Activated effector memory CD4-positive, alpha-beta T cell treated with anti-CD3 and anti-CD28 coated beads, Interleukin-2, amount 50 U/mL, for 16 hours (primary cell): ENCODE results near the gene METTL9.
"Not testable (repeated sequence)": the region's sequence is repeated elsewhere in the genome, so short reads cannot be mapped to it uniquely, and the experiment has no call there.

Experiments
- DNase-seq: peaks from one replicate; pipeline ENCODE4 v3.0.0-alpha.2; 2020

Gene METTL9

DNA sequence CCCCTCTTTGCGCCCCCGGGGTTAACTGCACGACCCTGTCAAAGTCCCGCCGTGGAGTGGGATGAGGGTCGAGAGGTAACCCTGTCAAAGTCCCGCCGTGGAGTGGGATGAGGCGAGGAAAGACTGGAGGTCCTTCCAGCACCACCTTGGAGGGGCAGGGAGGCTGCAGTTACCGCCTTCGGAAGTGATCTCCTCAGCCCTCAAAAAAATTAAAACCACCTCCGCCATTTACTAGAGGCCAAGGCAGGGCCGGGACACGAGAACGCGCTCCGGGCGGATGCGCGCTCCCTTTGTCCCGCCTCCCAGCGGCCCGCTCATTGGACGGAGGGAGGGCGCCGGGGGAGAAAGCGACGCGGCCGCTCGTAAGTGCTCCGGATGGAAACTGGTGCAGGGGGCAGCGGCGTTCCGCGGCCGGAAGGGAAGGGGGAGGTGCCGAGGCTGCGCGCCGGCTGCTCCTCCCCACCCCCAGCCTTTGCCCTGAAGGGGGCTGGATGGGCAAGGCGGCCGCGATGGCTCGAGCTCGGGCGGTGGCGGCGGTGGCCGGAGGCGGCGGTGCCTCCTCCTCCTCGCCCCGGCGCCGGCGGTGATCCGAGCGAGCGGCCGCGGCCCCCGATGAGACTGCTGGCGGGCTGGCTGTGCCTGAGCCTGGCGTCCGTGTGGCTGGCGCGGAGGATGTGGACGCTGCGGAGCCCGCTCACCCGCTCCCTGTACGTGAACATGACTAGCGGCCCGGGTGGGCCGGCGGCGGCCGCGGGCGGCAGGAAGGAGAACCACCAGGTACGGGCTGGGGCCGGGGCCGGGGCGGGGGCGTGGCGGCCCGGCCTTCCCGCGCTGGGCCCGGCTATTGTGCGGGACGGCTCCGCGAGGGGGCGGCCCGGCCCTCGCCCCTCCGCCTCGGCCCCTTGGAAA, at the start of gene METTL9:
METTL9 (plus strand) TSS at position 456 of the 909 bp plus-strand sequence; CDS start at position 613, 157 bp downstream.
- peak; percentile 98 for DNase-seq

DNA sequence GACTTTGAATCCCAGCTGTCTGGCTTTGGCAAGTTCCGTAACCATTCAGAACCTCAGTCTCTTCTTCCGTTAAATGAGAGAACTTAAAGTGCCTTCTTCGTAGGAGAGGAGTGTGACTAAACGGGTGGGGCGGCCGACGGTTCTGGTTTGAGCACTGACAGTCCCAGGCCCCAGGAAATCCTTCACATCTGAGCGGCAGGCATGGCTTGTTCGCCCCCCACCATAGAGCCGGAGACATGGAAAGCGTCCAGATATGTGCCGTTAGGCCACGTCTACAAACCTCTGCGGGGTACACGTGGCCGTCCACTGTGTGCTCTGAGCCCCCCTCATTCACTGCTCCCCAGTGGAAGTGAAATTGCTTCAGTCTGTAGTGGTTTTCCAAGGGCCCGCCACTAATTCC, 49.4 kb upstream of the METTL9 start:
- not testable (repeated sequence) for DNase-seq

DNA sequence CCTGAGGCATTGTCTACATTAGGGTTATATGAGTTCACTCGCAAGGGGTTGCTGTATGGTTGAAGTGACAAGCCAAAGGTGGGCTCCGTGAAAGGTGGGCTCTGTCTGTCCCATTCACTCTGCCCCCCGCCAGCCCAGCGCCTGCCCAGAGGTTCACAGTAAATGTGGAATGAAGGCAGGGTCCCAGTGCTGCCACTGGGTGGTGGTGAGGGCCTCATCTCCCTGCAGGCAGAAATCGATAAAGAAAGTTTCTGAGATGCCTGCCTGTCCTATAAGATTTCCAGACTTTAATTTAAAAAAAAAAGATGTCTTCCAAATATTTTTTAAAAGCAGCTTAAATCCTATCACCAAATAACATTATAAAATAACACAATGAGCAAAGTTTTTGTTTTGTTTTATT, 48.9 kb upstream of the METTL9 start:
- DNase-seq, result not testable (repeated sequence)

DNA sequence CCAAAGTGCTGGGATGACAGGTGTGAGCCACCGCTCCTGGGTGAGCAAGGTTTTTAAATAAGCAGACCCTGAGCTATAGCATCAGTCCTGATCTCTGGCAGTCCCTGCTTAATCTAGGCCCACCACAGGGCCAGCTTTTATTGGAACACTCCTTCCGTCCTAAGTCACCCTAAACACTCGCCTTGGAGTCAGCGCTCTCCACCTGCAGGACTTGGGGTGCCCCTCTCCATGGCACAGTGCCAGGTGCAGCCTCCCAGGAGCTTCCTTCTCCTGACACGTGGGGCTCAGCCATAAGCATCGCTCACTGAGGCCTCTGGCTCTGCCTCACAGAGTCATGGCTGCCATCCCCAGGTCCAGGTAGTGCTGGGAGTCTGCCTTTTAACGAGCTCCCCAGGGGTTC, 48.3 kb upstream of the METTL9 start:
- DNase-seq, result not testable (repeated sequence)

DNA sequence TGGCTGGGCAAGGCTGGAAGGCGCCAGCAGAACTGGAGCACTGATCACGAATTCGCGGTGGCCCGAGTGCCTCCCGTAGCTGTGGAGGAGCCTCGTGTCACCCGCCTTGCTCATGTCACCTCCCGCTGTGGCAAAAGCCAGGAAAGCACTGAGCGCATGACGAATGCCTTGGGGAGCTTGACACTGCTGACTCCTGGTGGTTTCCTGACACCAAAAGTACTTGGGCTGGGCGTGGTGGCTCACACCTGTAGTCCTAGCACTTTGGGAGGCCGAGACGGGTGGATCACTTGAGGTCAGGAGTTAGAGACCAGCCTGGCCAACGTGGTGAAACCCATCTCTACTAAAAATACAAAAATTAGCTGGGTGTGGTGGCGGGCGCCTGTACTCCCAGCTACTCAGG, 47.8 kb upstream of the METTL9 start:
- not testable (repeated sequence) for DNase-seq

DNA sequence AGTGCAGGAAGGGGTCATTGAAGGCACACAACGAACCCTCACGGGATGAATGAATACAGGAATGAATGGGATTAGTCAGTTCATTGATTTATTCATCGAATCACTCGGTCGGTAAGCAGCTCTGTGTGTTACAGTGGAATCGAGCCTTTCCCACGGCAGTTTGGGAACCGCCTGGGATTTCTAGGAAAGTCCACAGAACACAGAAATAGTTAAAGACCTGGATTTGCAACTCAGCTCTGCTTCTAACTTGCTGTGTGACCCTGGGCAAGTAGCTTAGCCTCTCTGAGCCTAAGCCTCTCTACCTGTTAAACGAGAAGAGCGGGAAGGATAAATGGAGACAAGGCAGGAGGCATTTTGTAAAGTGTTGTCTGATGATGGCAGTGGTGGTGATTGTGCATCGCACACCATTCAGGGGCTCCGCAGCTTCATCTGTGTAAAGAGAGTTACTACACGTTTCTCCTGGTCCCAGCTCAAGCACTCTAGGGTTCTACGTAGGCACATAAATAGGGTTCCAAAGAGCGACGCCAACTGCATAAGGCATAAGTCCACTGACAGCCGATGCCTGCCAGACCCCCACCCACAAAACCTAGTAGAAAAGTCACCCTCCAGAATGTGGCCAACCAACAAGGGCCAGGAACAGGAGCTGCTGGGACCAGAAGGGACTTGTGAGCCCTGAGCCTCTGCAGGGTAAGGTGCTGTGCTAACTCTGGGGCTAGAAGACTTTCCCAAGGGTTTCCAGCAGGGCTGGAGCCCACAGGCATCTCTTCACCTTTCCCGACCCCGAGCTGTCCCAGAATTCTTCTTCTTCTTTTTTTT, 45.7 kb upstream of the METTL9 start:
- peak; percentile 42 for DNase-seq

DNA sequence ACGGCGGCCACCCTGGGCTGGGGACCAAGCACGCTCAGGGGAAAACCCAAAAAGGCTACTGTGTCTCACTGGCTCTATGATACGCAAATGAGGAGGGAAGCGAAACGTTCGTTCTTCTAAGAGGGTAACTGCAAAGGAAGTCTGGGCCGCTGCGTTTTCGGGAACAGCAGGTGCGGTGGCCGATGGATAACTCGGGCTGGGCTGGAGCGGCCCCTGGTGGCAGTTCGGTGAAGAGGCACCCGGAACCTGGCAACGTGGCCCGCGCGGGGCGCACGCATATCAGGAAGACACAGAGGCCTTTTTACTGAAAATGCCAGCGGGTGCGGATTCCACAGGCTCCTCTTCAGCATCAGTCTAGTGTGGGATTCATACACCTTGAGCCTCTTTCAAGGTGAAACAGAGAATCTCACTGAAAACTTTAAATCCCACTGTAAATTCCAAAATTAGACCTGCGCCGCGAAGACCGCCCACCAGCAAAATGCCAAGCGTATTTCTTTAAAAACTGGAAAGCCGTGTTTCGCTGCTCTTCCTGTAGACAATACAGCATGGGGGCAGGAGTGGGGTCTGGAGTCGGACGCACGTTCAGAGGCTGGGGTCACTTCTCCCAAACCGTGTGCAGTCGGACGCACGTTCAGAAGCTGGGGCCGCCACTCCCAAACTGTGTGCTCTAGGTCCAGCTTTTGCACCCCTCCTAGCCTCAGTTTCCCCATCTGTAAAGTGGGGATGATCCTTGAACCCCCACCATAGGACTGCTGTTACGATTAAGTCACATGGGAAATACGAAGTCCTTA, 44.4 kb upstream of the METTL9 start:
- peak; percentile 95 for DNase-seq

DNA sequence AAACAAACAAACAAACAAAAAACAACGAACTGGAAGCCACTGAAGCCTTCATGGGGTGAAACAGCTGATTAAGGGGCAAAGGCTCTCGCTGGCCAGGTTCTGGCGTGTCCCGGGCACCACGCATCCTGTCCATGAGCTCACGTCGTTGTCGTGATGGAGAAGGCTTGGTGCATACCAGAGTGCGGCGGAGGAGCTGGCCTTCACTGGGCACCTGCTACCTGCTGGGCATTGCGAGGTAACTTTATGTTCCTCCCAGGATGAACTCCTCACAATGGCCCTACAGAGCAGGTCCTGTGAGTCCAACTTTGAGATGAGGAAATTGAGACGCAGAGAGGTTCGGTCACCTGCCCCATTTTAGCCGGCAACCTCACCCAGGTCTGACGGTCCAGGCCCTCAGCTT, 43.8 kb upstream of the METTL9 start:
- peak; percentile 50 for DNase-seq

DNA sequence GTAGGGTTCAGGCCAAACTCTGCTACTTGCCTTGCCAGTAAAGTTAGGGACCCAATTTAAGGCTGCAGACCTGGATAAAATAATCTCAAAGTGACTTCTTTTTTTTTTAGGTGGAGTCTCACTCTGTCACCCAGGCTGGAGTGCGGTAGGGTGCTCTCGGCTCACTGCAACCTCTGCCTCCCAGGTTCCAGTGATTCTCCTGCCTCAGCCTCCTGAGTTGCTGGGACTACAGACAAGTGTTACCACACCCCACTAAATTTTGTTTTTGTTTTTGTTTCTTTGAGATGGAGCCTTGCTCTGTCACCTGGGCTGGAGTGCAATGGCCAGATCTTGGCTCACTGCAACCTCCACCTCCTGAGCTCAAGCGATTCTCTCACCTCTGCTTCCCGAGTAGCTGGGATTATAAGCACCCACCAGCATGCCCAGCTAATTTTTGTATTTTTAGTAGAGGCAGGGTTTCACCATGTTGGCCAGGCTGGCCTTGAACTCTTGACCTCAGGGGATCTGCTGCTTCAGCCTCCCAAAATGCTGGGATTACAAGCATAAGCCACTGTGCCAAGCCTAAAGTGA, 43.3 kb upstream of the METTL9 start:
- DNase-seq, result peak; percentile 16

DNA sequence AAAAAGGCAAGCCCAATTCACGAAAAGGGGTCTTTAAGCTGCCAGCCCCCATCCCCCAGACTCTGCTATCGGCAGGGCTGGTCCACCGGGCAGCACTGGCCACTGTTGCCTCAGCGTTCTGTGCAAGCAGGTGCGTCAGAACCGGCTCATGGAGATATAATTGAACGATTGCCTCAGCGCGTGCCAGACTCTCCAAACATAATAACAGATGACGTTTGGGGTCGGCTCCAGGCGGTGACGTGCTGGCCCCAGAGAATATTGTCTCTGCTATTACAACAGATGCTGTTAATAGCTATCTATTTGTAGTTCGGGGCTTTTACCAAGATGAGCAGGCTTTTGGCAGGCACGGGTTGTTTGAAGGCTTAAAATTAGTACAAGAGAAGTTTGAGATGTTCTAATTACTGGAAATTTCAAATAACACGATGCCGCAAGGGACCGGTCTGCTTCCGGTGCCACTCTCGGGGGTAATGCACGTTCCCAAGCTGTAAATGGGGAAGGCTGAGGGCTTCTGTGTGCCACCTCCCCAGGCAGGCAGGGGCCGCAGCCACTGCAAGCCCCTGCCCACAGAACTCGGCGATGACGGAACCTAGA, 42.6 kb upstream of the METTL9 start:
- DNase-seq, result peak; percentile 47

DNA sequence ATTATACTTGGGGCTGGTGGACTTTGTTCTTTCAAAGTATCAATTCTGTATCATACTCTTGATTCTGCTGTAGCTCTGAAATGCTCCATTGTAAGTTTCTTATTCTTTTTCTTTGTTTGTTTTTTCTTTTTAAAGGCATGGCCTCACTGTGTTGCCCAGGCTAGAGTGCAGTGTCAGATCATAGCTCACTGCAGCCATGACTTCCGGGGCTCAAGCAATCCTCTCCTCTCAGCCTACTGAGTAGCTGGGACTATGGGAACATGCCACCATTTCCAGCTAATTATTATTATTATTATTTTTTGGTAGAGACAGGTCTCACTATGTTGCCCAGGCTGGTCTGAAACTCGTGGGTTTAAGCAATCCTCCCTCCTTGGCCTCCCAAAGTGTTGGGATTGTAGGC, 38.9 kb upstream of the METTL9 start:
- peak; percentile 9 for DNase-seq

DNA sequence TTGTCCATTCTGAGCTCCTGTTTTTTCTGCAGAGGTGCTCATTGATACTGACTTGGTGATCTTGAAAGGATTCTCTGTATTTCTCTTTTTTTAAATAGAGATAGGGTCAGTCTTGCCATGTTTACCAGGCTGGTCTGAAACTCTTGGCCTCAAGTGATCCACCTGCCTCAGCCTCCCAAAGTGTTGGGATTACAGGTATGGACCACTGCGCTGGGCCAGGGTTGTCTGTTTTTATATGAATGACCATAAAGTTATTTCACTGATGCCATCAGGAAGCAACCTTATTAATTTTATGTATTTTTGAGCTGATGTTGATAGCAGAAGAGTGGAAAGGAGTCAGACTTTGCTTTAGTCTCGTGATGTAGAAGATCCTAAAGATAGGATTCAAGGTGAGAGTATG, 35.7 kb upstream of the METTL9 start:
- DNase-seq, result peak; percentile 4

DNA sequence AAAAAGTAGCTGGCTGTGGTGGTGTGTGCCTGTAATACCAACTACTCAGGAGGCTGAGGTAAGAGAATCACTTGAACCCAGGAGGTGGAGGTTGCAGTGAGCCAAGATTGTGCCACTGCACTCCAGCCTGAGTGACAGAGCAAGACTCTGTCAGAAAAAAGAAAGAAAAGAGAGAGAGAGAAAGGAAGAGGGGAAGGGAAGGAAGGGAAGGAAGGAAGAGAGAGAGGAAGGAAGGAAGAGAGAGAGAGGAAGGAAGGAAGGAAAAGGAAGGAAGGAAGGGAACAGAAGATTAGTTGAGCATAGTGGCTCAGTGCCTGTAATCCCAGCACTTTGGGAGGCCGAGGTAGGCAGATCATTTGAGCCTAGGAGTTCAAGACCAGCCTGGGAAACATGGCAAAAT, 35.0 kb upstream of the METTL9 start:
- DNase-seq, result not testable (repeated sequence)

DNA sequence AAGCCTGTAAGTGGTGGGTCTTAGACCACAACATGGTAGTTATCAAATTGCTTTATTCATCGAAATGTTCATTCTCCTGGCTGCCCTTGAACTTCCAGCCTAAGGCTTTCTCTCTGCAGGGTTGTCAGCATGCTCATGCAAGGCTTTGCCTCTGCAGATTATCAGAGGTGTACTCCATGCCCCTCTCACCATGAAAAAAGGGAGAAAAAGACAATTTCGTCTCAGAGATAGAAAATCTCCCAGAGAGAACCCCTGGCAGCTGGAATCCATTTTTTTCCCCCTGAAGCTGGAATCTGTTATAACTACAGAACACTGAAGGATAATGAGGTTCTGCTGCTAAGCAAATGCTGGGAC, 33.9 kb upstream of the METTL9 start:
- DNase-seq, result peak; percentile 10

DNA sequence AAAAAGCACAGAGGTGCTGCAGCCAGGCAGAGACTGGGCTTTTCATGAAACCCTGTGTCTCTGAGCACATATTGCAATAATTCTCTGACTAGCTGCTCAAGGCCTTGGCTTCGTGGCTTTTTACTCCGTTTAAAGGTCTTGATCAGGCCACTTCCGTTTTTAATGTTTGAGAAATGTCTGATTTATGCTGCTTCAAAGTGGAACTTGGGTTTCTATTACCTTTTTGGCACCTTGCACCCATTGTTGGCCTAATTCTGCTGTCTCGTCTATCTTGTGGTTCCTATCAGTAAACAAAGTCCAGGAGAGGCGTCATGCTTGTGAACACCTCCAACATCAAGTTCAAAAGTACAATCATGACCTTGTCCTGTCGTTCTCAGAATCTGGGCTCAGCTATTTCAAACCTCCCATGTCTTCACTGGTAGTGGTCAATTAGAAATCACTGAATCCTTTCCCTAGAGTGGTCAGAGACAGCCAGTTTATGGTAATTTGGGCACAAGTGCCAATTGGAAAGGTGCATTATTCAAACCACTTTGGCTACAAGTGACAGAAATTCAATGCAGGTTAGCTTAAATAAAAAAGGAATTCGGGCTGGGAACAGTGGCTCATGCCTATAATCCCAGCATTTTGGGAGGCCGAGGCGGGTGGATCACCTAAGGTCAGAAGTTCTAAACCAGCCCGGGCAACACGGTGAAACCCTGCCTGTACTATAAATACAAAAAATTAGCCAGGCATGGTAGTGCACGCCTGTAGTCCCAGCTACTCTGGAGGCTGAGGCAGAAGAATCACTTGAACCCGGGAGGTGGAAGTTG, 33.3 kb upstream of the METTL9 start:
- peak; percentile 42 for DNase-seq

DNA sequence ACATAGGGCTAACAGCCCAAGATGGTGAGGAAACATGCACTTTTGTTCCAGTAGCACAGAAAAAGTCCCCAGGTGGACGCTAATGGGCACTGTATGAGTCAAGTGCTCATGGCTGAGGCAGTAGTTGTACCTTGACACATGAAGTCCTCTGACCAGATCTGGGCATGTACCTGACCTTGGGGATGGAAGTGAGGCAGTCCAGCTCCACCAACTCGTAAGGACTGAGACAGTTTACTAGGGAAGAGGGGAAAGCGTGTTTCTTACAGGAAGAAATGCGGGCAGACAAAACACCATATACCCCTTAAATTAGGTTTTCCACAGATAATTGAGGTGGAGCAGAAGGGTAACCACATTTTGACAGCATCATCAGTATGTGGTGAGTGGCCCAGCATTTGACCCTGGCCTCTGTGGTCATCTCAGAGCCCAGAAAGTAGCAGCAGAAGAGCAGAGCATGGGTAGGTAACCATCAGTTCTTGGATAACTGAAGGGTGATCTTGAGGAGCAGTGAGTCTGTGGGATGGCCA, 32.4 kb upstream of the METTL9 start:
- peak; percentile 36 for DNase-seq

DNA sequence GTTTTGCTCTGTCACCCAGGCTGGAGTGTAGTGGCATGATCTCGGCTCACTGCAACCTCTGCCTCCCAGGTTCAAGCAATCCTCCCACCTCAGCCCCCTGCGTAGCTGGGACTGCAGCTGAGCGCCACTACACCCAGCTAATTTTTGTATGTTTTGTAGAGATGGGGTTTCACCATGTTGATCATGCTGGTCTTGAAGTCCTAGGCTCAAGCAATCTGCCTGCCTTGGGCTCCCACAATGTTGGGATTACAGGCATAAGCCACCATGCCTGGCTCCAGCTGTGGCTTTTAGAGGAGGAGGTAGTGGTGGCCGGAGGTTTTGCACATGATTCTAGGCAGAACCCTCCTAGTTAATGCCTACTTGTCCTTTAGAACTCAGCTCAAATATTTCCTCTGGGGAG, 31.9 kb upstream of the METTL9 start:
- peak; percentile 54 for DNase-seq

DNA sequence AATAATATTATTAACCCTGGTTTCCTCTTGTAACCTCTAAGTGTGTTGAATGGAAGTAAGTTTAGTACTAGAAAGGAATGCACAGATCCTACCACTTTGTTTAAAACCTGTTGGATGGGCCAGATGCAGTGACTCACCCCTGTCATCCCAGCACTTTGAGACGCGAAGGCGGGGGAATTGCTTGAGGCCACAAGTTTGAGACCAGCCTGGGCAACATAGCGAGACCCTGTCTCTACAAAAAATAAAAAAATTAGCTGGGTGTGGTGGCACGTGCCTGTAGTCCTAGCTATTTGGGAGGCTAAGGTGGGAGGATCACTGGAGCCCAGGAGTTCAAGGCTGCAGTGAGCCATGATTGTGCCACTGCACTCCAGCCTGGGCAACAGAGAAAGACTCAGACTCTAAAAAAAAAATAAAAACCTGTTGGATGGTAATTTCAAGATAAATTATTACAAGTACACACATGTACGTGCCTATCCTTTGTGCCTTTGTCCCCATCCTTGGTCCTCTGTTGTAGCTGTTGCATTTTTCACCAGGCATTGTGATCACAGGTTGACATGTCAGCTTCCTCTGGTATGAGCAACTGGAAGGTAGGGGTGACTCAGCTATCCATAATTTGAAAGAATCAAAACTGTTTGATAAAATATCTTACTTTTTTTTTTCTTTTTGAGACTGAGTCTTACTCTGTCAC, 30.7 kb upstream of the METTL9 start:
- peak; percentile 57 for DNase-seq

DNA sequence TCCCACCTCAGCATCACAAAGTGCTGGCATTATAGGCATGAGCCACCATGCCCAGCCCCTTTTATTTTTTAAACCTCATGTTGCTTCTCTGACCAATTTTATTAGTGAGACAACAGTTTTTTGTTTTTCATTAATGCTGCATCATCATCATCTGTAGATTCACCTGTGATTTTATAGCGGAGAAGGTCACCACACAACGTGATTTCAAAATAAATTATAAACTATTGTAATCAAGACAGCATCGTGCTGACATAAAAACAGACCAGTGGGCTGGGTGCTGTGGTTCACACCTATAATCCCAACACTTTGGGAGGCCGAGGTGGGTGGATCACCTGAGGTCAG, 28.7 kb upstream of the METTL9 start:
- no peak for DNase-seq

DNA sequence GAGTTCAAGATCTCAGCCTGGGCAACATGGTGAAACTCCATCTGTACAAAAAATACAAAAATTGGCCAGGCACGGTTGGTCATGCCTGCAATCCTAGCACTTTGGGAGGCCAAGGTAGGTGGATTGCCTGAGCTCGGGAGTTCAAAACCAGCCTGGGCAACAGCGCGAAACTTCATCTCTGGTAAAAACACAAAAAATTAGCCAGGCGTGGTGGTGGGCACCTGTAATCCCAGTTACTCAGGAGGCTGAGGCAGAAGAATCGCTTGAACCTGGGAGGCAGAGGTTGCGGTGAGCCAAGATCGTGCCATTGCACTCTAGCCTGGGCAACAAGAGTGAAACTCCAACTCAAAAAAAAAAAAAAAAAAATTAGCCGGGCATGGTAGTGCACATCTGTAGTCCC, 25.9 kb upstream of the METTL9 start:
- not testable (repeated sequence) for DNase-seq

DNA sequence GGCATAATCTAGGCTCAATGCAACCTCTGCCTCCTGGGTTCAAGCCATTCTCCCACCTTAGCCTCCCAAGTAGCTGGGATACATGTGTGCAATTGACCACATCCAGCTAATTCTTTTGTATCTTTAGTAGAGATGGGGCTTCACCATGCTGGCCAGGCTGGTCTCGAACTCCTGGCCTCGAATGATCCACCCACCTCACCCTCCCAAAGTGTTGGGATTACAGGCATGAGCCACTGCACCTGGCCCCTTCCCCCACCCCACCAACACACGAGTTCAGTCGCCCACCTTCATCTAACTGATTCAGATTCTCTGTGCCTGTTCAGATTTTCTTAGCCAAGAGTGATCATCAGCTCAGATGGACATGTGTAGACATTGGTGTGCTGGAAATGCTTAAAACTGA, 25.0 kb upstream of the METTL9 start:
- no peak for DNase-seq
